Stimulated activated CD8-positive, alpha-beta memory T cell treated with anti-CD3 and anti-CD28 coated beads, Interleukin-2, amount 100 ng/mL, for 1 hour (primary cell): ENCODE measurements around the gene FZD1.

Experiments used
- DNase-seq, 2 donors: peaks; one replicate each; pipeline ENCODE4 v3.0.0-alpha.2; 2020; ENCODE audit warnings: low read depth in 2 of 2

FZD1 gene

GRCh38 chr7:91264046-91264923 lies at the start of gene FZD1:
Gene FZD1 (plus strand): TSS chr7:91264433. CDS start chr7:91264881, 448 bp downstream.
- DNase-seq, result no peak

GRCh38 chr7:91226411-91226810 lies 37.8 kb upstream of the FZD1 start:
- DNase-seq, result no peak

DNA sequence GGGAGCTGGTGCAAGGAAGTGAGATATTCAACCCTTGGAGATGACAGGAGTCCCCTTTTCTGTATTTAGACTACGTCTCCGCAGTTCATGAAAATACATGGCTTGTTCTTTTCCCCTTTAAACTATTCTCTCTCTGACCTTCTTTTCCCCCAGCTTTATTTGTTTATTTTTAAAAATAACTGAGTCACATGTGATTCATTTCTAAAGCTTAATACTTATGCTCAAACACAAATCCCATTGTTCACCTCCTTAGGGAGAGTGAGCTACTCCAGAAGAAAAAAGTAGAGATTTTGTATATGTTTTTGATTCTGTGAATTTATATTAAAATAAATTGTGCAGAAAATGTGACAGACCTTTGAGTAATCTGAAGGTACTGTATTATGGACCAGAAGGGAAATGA lies 35.9 kb upstream of the FZD1 start:
- no peak for DNase-seq

DNA sequence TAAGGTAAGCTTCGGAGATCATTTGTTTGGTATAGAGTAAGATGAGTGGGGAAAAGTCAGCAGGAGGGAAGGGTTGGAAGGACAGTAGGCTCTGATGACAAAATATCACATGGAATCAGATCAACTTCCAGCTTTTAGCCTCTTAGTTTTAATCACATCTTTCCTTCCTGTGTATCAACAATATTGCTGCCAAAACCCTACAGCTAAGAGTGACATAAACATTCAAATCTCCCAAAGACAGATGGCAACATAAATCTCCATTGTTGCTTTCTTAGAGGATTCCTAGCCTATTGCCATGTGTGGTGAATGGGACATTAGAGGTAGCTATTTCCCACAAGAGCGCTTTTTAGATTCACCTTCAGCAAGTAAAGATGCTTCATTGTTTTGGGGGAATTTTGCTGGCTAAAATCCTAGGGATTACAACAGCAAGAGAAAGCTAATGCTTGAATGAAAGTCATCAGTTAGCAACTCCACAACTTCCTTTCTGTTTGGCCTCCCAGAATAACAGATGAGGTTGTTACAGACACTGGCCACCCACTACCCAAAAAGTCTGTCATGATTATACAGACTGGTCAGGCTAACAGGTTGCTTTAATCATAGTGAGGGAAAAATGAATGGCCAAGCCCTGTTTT lies 35.2 kb upstream of the FZD1 start:
- no peak for DNase-seq

DNA sequence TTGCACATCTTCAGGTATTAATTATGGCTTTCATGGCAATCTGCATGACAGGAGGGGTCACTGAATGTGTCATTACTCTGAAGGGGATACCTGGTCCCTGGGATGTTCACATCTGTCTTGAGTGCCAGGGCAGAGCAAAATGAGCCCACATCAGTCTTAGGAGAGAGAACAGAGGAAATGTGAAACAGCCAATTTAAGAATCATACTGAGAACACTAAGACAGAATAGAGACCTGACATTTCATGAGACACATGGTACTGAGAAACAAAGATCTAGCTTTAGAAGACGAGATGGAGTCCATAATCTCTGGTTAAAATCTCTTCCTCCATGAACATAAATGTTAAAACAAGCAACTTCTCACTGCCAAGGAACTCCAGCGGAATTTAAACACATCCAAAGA lies 34.1 kb upstream of the FZD1 start:
- DNase-seq, result no peak

- no peak for DNase-seq
Measured at GRCh38 chr7:91230503-91230902, 33.7 kb upstream of the FZD1 start.

GRCh38 chr7:91233212-91233611 lies 31.0 kb upstream of the FZD1 start:
- DNase-seq, result no peak

DNA sequence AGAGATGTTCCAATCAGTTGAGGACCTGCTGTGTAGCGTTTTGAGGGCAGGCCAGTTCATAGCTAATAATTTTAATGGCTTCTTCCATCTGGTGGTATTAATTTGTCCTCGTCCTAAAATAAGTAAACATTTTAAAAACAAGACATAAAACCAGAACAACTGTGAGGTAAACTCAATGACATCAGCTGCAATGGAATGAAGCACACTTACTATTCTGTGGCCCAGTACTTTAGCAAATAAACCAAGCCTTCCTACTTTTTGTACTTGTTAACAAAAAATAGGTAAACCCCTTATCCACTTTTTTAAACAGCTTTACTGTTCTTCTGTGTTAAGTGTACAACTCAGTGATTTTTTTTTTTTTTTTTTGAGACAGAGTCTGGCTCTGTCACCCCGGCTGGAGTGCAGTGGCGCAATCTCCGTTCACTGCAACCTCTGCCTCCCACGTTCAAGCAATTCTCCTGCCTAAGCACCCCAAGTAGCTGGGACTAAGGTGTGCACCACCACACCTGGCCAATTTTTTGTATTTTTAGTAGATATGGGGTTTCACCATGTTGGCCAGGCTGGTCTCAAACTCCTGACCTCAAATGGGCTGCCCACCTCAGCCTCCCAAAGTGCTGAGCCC lies 28.9 kb upstream of the FZD1 start:
- no peak for DNase-seq

DNA sequence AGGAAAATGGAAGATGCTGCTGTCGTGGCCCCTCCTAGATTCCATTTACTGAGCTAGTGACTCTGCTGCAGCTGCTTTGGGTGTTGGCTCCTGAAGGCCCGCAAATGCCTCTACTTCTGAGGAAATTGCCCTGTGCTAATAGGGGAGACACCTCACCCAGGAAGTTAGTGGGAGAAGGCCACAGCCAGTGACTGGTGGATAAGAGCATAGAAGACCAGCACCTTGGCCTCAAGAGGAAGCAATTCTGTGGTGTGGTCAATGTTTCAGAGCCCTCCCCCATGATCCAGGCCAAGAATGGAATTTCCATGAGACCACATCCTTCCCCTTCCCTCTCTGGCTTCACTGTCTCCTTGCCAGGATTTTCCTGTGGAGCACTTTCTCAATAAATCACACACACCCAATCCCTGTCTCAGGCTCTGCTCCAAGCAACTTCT lies 25.0 kb upstream of the FZD1 start:
- no peak for DNase-seq

GRCh38 chr7:91239772-91240171 lies 24.5 kb upstream of the FZD1 start:
- DNase-seq, result no peak

GRCh38 chr7:91240376-91240941 lies 23.8 kb upstream of the FZD1 start:
- DNase-seq, result no peak

- no peak for DNase-seq
Measured at GRCh38 chr7:91242097-91242844, 22.0 kb upstream of the FZD1 start.

DNA sequence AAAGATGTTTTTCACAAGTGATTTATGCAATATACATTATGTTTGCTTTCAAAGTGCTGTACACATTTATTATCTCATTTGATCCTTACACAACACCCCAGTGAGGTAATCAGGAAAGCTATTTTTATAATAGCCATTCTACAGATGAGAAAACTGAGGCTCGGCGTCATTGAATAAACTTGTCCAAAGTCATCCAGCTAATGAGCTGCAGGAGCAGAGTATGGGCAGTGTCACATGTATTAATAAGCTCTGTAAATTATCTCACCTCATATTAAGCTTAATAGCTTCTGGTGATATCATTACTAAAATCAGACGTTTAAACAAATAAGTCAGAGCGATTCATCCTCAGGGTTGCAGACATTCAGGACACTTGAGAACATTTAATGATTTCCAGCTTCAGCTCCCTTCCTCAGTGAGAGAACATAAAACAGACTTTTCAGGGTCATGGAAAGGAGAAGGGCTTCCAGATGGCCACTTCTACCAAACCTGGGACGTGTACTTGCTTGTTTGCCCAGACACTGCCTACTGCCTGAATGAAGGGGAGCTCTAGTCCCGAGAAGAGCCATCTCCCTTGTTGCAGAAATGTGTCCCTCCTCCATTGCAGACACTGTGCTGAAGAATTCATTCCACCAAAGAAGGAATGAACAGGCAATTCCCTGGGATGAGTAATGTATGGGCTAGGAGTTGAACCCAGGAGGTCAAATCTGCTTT lies 20.5 kb upstream of the FZD1 start:
- no peak for DNase-seq

- no peak for DNase-seq
Measured at GRCh38 chr7:91247500-91247899, 16.7 kb upstream of the FZD1 start.

DNA sequence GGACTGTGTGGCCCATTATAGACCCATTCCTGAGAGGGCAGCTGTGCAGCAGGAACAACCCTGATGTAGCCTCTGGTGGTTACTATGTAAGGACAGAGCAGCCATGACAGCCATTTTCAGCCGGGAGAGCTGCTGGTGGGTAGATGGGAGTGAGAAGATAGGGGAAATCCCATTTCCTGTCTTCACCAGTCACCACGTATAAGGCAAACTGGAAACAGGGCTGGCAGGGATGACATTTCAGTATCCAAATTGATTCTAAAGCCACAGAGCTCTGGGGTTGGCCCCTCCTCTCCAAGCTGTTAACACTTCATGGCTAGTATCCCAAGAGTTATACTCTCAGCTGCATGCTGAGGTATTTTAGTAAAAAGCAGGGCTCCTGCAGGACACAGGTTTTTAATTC lies 15.2 kb upstream of the FZD1 start:
- DNase-seq, result no peak

GRCh38 chr7:91249506-91250233 lies 14.6 kb upstream of the FZD1 start:
- no peak for DNase-seq

- no peak for DNase-seq
Measured at GRCh38 chr7:91250706-91251105, 13.5 kb upstream of the FZD1 start.

DNA sequence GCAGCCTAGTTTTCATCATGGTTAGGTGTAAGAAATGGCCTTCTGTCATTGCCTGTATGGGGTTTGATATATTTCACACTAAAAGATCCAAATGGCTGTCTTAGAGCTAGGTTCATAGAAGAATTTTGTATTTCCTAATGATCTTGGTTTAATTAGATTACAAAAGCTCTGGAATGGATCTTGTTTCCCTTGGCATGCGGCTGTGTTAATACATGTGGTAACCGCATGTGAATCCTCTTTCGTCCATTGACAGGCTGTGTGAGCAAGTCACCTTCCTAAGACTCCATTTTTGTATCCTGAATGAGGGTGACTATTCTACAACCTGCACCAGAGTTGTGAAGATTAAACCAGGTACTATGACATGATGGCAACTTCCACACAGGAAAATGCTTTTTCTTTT lies 12.4 kb upstream of the FZD1 start:
- DNase-seq, result no peak

GRCh38 chr7:91263384-91264045 lies 718 bp upstream of the FZD1 start:
- no peak for DNase-seq
